NB4 (cell line): ENCODE results near the gene LRRC37B.
"Not testable (repeated sequence)": the region's sequence is repeated elsewhere in the genome, so short reads cannot be mapped to it uniquely, and the experiment has no call there.

Source experiments
- DNase-seq: peaks from one replicate; pipeline ENCODE4 v3.0.0; 2010; ENCODE audit warnings: low read depth
- H3K4me3 ChIP-seq: one replicate; pipeline ENCODE4 v1.5.1; 2011; ENCODE audit warnings: mild to moderate bottlenecking, low read depth, low read length, moderate library complexity

The LRRC37B gene

DNA sequence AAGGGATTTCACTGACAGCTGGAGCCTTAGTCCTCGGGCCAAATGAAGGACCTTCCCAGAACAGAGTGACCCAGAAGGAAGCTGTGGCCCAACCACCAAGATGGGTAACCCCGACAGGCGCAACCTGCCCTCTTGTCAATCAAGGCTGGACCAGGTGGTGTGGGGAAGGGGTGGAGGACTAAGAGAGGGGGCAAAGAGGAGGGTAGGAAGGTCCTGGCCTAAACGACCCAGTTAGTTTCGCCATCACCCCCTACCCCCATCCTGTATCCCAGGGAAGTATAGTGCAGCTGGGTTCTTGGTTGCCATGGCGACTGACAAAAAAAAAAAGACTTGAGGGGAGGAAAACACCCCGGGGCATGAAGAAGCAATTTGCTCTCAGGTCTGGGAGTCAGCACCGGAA lies 54.7 kb downstream of the LRRC37B start:
- DNase-seq, H3K4me3 ChIP-seq: not testable (repeated sequence)

DNA sequence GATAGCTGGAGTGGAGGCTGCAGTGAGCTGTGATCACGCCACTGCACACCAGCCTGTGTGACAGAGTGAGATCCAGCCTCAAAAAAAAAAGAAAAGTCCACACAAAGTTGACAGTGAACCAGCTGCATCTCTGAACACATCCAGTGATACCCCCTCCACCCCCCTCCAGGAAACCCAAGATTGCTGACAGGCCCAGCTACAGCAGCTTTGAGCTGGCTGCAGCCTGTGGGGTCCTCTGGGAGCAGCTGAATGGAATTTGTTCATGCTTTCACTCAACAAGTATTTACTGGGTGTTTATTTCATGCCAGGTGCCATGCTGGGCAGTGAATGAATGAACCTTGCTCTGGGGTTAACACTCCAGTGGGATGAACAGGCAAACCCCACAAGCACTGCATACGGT lies 56.9 kb downstream of the LRRC37B start:
- not testable (repeated sequence) for DNase-seq, H3K4me3 ChIP-seq

DNA sequence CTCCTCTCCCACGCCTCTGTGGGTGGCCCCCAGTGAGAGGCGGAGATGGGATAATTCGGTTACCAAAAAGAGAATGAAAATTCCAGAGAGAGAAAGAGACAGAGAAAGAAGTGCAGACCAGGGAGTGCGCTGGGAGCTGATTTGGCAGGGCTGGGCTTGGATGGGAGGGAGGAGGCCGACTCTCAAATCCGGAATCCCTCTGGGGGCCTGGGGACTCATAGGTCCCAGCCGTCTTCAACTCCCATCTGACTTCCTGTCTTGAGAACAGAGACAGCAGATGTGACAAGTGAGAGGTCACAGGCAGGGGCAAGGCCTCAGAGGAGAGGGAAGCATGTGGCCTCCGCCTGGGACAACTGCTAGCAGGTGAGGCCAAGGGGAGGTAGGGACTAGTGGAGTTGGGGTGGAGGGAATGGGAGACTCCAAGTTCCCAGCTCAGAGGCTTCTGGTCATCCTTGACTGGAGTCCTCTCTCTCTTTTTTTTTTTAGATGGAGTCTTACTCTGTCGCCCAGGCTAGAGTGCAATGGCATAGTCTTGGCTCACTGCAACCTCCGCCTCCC lies 59.0 kb downstream of the LRRC37B start:
- not testable (repeated sequence) for H3K4me3 ChIP-seq, DNase-seq

DNA sequence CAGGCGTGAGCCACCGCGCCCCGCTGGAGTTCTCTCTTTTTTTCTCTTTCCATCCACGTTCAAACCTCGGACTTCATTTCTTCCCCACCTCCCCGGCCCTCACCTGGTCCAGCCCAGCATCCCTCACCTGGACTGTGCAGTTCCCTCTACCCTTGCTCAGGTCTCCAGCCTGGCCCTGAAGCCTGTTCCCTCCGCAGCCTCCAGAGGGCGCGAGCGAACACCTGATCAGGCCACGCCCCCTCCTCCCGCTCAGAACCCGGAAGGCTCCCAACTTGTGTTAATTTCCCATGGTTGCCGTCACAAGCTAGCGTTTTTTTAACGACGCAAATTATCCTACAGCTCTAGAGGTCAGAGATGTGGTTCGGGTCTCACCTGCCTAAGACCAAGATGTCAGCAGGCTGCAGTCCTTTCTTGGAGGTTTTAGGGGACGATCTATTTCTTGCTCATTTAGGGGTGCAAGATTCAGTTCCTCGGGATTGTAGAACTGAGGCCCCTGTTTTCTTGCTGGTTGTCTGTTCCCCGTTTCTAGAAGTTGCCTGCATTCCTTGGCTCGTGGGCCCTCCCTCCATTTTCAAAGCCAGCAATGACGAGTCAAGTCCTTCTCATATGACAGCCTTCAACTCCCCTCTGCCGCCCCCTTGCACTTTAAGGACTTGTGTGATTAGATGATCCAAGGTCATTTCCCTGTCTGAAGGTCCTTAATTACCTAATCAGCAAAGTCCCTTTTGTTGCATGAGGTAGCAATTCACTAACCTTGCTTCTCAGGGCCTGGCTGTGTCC lies 59.9 kb downstream of the LRRC37B start:
- peak overlapping the region; percentile 25 for H3K4me3 ChIP-seq
- peak; percentile 29 for DNase-seq

DNA sequence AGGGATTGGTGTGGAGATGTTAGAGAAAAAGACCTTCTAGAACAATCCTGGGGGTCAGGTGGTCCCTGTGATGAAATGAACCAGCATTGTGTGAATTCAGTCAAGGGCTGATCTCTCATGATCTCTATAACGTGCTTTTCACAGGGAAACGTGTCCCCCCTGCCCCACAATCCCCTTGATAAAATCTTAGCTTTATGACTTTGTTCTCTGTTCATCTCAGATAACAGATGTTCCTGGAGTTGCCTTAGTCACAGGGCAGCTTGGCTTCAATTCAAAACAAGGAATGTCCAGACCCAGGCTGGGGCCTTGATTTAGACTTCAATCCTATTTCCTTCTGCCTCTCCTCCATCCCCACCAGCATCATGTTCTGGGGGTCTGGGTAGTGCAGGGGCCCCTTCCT lies 61.9 kb downstream of the LRRC37B start:
- not testable (repeated sequence) for DNase-seq, H3K4me3 ChIP-seq

DNA sequence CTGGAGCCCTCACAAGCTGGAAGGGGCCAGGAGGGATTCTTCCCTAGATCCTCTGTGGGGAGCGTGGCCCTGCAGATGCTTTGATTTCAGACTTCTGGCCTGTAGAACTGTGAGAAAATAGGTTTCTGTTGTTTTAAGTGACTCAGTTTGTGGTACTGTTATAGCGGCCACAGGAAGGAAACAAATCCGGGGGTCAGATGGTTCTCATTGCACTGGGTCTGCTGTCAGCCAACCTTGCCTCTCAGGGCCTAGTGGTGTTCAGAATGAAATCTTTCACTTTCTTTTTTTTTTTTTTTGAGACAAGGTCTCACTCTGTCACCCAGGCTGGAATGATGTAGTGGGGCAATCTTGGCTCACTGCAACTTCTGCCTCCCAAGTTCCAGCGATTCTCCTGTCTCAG lies 64.8 kb downstream of the LRRC37B start:
- DNase-seq = not testable (repeated sequence)

DNA sequence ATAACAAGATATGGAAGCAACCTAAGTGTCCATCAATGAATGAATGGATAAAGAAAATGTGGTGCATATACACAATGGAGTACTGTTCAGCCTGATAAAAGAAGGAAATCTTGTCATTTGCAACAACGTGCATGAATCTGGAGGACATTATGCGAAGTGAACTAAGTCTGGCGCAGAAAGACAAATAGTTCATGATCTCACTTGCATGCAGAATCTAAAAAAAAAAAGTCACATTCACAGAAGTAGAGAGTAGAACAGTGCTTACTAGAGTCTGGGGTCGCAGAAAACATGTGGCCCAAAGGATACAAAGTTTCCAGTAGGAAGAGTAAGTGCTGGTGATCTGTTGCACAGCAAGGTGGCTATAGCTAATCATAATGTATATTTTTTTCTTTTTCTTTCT lies 65.9 kb downstream of the LRRC37B start:
- not testable (repeated sequence) for DNase-seq, H3K4me3 ChIP-seq

More for the DNA sequence above, 64.8 kb downstream of the LRRC37B start:
- not testable (repeated sequence) for H3K4me3 ChIP-seq

DNA sequence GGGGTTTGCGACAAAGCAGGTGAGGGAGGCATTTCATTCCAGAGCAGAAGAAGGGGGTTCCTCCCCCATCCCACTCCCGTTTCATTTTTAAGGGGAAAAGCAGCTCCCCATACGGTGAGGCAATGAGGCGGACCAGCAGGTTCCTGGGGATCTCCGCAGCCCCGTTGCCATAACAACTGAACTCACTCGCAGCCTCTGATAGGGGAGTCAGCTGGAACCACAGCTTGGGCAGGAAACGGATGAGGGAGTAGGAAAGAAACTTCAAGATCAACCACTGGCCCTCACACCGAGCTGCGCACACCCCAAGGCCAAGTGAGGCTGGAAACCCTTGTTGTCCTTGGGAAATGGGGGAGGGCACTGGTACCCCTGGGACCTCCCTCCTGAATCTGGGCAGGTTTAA lies 72.6 kb downstream of the LRRC37B start:
- DNase-seq = peak; percentile 84
- H3K4me3 ChIP-seq = not testable (repeated sequence)

DNA sequence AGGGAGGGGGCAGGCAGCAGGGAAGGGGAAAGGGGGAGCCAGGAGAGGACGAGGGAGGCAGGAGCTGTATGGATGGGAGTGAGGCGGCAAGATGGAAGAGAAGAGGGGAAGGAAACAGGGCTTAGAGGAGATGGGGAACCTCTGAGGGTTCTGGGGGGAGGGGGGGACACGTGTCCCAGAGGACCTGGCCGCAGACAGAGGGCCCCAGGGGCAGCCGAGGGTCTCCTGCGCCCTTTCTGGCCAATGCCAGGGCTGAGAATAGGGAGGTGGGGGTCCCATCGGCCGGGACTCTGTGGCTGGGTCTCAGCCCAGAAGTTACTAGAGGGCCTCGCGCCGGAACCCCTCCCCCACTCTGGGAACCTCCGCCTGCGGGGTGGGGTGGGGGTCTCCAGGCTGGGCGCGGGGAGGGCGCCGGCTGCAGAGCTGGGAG lies 76.4 kb downstream of the LRRC37B start:
- not testable (repeated sequence) for H3K4me3 ChIP-seq

DNA sequence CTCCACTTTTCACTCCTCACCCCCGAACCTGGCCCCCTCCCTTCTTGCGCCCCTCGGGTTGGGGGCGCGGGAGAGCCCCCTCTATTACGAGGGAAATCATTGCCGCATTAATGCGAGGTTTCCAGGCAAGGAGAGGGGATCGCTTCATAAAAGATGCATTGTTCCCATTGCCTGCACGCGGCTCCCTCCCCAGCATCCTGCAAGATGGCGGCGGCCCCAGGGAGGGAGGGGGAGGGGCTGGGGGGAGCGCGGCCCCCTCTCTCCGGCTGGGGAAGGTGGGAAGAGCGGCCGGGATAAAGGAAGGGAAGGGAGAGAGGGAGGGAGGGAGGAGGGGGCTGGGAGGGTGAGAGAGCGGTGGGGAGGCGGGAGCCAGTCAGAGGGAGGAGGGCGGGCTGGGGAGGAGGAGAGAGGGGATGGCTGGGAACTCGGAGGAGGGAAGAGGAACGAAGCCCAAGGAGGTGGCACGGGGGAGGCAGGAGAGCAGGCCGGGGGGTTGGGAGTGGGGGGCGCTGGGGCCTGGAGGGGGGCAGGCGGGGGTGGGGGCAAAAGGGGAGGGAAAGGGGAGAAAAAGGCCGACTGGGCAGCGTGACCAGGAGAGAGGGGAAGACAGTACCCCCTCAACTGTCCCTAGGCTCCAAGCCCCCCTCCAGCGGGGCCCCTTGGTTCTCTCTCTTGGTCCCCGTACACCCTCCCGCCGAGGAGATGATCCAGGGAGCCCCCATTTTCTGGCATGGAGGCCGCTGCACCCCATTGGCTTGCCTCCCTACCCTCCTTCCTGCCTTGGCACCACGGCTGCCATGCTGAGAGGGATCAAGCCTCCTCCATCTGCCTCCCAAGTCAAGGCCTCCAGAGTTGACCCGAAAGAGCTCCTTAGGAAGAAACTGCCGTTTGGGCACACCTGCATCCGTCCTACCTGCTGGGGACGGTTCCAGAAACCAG lies 77.1 kb downstream of the LRRC37B start:
- not testable (repeated sequence) for H3K4me3 ChIP-seq, DNase-seq

More for the DNA sequence above, 76.4 kb downstream of the LRRC37B start:
- not testable (repeated sequence) for DNase-seq

DNA sequence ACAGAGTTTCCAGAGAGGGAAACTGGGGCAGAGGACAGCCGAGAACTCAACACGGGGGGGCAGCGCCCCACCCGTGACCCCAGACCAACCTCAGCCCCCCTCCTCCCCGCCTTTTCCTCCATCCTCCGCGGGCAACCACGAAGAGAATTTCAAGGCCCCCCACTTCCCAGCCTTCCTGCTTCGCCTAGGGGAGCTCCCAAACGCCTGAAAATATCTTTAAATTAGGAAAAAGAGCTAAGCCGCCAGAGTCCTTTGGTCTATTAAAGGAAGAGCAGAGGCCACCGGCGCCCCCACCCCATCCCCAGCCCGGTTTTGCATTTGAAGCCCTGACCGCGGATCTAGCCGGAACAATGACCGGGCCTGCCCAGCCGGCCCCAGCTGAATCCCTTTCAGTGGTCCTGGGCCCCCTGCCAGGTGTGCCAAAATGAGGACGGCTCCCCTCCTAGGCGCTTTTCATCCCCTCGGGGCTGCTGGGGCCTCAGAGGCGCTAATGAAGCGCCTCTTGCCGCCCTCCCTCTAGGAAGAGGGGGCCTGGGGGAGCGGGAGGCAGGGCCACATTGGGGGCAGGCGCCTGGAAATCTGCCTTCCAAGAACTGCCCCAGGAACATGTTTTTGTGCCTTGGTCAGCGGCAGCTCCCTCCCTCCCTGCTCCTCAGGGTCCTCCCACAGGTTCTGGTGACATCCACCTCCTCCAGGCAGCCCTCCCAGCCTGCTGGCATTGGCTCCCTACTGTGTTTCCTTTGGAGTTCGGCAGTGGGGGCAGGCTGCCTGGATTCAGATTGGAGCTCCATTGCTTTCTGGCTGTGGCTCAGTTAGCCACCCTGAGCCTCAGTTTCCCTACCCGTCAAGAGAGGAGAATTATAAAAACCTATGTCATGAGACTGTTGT lies 78.0 kb downstream of the LRRC37B start:
- H3K4me3 ChIP-seq, DNase-seq: not testable (repeated sequence)

DNA sequence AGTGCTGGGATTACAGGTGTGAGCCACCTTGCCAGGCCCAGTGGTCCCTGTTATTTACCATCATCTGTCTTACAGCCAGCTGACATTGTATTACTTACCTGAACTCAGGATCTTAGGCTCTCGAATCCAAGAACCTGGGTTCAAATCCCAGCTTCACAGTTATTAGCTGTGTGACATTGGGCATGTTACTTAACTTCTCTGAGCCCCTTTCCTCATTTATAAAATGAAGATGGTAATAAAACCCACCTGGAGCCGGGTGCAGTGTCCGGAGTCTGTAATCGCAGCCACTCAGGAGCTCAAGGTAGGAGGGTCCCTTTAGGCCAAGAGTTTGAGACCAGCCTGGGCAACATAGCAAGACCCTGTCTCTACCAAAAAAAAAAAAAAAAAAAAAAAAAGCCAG lies 79.7 kb downstream of the LRRC37B start:
- H3K4me3 ChIP-seq, DNase-seq: not testable (repeated sequence)

DNA sequence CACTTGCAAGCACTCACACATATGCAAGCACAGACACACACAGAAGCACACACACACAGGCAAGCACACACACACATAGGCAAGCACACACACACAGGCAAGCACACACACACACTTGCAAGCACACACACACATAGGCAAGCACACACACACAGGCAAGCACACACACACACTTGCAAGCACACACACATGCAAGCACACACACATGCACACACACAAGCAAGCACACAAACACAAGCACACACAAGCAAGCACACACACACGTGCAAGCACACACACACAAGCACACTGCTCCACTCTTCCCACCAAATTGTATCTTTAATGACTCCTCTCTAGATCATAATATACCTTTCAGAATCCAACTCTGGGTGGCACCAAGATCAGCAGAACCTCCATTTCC lies 84.9 kb downstream of the LRRC37B start:
- not testable (repeated sequence) for H3K4me3 ChIP-seq, DNase-seq
